Esophagus squamous epithelium (tissue), 4 donors: ENCODE data around the gene RWDD3.

ENCODE experiments used
- POLR2A ChIP-seq, 4 donors: fragments of 450-650 bp; IDR thresholded peaks; one replicate each; pipeline ENCODE4 v1.6.1; 2017; ENCODE audit warnings: antibody characterized with exemption in 4 of 4, mild to moderate bottlenecking in 4 of 4, moderate library complexity in 3 of 4
- TF ChIP-seq, protein P1 (sequence below), 6 experiments: fragments of 450-650 bp in 4 of 6; fragments of 200-600 bp in 2 of 6; sonication (generic) in 2 of 6; IDR thresholded peaks; one replicate each; pipeline ENCODE4 v1.5.1; 2016 to 2019; ENCODE audit warnings: antibody characterized with exemption in 6 of 6, mild to moderate bottlenecking in 4 of 6, moderate library complexity in 4 of 6

DNA sequence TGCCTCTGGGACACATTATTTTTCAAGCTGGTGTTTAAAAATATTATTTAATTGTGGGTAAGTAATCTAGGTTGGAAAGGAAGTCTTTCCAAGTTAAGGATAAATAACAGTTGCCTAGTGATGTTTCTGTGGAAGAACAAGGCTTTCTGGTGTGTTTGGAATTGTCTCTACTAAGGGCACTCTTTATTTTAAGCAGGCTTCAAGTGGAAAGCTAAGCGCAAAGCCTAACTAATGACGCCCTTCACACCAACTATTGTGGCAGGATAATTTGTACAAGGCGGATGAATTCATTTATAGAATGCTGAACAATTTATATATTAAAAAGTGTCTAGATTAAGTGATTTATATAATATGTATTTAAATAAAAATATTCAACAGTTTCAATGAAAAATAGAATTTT, 25.1 kb upstream of the RWDD3 start:
- TF ChIP-seq, protein P1, sequence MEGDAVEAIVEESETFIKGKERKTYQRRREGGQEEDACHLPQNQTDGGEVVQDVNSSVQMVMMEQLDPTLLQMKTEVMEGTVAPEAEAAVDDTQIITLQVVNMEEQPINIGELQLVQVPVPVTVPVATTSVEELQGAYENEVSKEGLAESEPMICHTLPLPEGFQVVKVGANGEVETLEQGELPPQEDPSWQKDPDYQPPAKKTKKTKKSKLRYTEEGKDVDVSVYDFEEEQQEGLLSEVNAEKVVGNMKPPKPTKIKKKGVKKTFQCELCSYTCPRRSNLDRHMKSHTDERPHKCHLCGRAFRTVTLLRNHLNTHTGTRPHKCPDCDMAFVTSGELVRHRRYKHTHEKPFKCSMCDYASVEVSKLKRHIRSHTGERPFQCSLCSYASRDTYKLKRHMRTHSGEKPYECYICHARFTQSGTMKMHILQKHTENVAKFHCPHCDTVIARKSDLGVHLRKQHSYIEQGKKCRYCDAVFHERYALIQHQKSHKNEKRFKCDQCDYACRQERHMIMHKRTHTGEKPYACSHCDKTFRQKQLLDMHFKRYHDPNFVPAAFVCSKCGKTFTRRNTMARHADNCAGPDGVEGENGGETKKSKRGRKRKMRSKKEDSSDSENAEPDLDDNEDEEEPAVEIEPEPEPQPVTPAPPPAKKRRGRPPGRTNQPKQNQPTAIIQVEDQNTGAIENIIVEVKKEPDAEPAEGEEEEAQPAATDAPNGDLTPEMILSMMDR (IDR thresholded peaks at IDR 0.05) = no peak
- TF ChIP-seq POLR2A (IDR thresholded peaks at IDR 0.05) = no peak
